AG04449 (cell line): ENCODE measurements around the gene RIOX2.

ENCODE experiments used
- CTCF ChIA-PET: fragments of 350-600 bp; formaldehyde crosslinking; extraction: SDS; loops from one replicate; lab custom pipeline; 2021; ENCODE audit warnings: antibody characterized with exemption; lab: Yijun Ruan, JAX
- POLR2A ChIA-PET: fragments of 400-600, 350-600 bp; formaldehyde crosslinking; extraction: SDS; loops from one replicate; lab custom pipeline; 2020; ENCODE audit warnings: antibody characterized with exemption, inconsistent platforms; lab: Yijun Ruan, JAX
- DNase-seq: peaks from one replicate; pipeline ENCODE4 v3.0.0-alpha.2; 2010; ENCODE audit warnings: low read depth, low spot score
- H3K4me3 ChIP-seq: 2 replicates; pipeline ENCODE4 v1.5.1; 2011; ENCODE audit warnings: low read depth, mild to moderate bottlenecking, control low read depth, low read length
- TF ChIP-seq, protein P1 (sequence below): IDR thresholded peaks from one replicate; pipeline ENCODE4 v1.5.1; 2011; ENCODE audit warnings: mild to moderate bottlenecking, moderate library complexity, low read length, control low read depth, inconsistent platforms; ENCODE audit not compliant: insufficient read depth; ENCODE audit errors: missing control alignments

Gene RIOX2

DNA sequence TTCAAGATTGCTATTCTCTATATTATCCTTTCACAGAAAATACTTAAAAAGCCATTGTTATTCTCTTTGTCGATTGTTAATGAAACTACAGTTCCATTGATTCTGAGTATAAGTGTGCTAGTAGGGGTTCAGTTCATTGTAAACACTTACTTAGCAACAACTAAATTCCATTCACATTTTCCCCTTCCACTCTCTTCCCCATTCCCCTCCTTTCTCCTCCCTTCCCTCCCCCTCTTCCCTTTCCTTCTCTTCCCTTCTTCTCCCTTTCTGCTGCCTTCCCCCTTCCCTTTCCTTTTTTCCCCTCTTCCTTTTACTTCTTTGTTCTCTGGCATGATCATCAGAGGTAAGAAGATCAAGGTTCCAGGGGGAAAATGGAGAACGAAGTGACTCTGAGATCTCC is 21.3 kb upstream of the RIOX2 start:
- TF ChIP-seq, protein P1, sequence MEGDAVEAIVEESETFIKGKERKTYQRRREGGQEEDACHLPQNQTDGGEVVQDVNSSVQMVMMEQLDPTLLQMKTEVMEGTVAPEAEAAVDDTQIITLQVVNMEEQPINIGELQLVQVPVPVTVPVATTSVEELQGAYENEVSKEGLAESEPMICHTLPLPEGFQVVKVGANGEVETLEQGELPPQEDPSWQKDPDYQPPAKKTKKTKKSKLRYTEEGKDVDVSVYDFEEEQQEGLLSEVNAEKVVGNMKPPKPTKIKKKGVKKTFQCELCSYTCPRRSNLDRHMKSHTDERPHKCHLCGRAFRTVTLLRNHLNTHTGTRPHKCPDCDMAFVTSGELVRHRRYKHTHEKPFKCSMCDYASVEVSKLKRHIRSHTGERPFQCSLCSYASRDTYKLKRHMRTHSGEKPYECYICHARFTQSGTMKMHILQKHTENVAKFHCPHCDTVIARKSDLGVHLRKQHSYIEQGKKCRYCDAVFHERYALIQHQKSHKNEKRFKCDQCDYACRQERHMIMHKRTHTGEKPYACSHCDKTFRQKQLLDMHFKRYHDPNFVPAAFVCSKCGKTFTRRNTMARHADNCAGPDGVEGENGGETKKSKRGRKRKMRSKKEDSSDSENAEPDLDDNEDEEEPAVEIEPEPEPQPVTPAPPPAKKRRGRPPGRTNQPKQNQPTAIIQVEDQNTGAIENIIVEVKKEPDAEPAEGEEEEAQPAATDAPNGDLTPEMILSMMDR: no peak
- H3K4me3 ChIP-seq: no peak overlapping the region
- ChIA-PET POLR2A (no interaction called here), CTCF (no interaction called here)
- no peak for DNase-seq

DNA sequence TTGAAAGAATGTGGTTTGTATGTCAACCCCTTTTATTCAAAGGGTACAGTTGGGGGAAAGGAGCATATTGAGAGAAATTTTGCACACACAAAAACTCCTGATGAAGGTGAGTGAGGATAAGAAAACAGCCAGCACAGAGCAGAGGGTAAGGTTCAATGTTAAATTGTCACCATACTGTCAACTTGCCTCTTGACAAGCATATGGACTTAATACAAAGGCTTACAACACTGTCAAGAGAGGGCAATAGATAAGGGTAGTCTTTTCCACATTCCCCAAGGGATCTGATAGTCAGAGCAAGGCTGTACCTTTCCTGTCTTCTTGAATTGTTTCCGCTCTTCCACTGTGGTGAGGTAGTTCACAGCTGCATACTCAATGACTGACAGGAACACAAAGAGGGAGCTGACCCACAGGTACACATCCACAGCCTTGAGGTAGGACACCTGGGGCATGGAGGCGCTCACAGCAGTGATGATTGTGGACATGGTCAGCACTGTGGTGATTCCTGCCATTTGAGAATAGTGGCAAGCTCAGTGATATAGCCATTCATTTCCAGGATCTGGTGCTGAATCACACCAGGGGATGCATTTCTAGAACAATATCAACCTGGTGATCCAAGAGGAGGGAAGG is 20.4 kb upstream of the RIOX2 start:
- ChIA-PET CTCF (no interaction called here), POLR2A (no interaction called here)
- TF ChIP-seq, protein P1: no peak
- no peak for DNase-seq
- no peak overlapping the region for H3K4me3 ChIP-seq

DNA sequence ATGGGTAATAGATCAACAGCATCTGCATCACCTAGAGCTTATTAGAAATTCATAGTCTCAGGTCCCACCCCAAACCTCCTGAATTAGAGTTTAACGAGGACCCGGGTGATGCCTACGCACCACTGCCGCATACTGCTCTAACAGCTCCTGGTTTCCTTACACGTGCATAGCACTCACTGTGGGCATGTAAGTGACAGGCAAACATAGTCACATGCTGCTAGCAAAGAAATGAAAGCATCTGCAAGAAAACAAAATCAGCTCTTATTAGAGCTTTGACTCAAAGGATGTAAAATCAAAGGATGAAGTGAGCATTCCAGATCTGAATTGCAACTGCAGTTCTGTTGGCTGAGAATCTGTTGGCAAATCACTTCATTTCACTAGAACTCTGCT is 19.1 kb upstream of the RIOX2 start:
- ChIA-PET POLR2A (no interaction called here), CTCF (no interaction called here)
- no peak overlapping the region for H3K4me3 ChIP-seq
- TF ChIP-seq, protein P1: no peak
- DNase-seq: no peak

DNA sequence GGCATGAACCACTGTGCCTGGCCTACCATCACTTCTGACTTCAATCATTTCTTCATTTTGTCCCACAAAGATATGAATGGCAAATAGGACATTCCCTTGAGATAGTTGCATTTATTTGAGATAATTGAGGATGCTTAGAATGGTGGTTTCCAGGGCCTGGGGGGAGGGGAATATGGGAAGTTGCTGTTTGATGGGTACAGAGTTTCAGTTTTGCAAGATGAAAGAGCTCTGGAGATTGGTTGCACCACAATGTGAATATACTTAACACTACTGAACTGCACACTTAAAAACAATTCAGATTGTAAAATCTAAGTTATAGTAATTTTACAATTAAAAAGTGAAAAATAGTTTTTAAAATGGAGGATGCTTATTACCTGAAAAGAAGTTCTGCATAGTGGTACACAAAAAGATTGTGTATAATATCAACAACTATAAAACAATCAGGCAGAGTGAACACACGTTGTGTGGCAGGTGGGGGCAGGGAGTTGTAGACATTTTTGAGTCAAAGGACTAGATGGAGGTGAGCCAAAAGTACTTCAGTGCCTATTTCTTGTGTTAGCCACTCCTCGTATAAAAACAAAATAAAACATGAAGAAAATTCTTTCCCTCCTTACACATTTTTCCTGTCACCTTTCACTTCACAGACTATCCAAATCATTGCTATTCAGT is 18.5 kb upstream of the RIOX2 start:
- ChIA-PET CTCF (no interaction called here), POLR2A (no interaction called here)
- DNase-seq: no peak
- no peak overlapping the region for H3K4me3 ChIP-seq
- TF ChIP-seq, protein P1: no peak

DNA sequence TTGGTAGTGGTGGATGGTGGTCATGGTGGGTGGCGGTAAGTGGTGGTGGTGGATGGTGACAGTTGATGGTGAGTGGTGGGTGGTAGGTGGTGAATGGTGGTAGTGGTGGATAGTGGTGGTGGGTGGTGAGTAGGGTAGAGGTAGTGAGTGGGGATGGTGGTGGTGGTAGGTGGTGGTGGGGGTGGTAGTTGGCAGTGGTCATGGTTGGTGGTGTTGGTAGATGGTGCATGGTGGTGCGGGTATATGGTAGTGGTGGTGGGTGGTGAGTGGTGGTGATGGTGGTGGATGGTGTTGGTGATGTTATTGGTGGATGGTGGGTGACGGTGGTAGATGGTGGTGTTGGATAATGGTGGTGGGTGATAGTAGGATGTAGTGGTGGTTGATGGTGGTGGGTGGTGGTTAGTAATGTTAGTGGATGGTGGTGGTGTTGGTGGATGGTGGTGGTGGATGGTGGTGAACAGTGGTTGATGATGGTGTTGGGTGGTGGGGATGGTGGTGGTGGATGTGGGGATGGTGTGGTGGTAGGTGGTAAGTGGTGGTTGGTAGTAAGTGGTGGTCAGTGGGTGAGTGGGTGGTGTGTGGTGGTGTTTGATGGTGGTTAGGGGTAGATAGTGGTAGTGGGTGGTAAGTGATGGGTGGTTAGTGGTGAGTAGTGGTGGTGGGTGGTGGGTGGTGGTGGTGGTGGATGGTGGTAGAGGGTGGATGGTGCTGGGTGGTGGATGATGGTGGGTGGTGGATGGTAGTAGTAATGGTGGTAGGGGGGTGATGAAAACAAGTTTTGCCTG is 16.7 kb upstream of the RIOX2 start:
- TF ChIP-seq, protein P1: no peak
- DNase-seq: no peak
- ChIA-PET CTCF (no interaction called here), POLR2A (no interaction called here)
- no peak overlapping the region for H3K4me3 ChIP-seq

DNA sequence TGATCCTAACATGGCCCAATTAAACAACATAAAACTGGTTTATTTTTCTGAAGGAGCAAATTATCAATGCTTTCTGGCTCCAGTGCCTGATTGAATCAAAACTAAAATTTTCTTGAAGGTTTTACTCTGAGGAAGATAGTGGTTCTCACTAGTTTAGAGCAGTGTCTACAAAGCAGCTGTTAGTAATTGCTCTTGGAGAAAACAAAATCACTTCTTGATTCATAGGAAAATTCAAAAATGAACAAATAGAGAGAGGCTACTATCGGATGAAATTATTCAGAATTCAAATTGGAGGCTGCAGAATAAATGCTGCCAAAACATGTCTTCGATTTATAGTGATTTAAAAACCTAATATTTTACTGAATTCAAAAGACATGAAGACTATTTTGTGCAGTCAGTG is 15.1 kb upstream of the RIOX2 start:
- TF ChIP-seq, protein P1: no peak
- POLR2A ChIA-PET: no interaction called here
- H3K4me3 ChIP-seq: no peak overlapping the region
- DNase-seq: no peak
- CTCF ChIA-PET: interaction anchor here (0.8 kb wide), 1 partner anchor 12 kb away, joined by 3 read pairs; no protein-coding TSS in a partner anchor
